B cell (primary cell): Measurements from ENCODE around the gene DLG1. TPM values are rescaled to one million over a fixed set of nuclear protein-coding genes. Genes with fewer than 3 reads are reported as not detected.

Experiments
- ATAC-seq: fragments of 200-7000 bp; cut with Tn5 transposase; one replicate; pipeline ENCODE4 v1.10.0; 2021; ENCODE audit warnings: low read depth, mild to moderate bottlenecking, moderate number of reproducible peaks, moderate library complexity
- CTCF ChIA-PET: fragments of 350-600 bp; sonication (Branson Sonifier 250); formaldehyde crosslinking; loops from one replicate; lab custom pipeline; 2021; ENCODE audit warnings: antibody characterized with exemption, inconsistent platforms; lab: Charles Lee
- POLR2A ChIA-PET: fragments of 350-600 bp; sonication (Branson Sonifier 250); formaldehyde crosslinking; loops from one replicate; lab custom pipeline; 2021; ENCODE audit warnings: antibody characterized with exemption; lab: Charles Lee
- DNase-seq: peaks from one replicate; pipeline ENCODE4 v3.0.0; 2013
- H2AFZ ChIP-seq: 2 replicates; pipeline ENCODE4 v1.6.1; 2012; ENCODE audit warnings: mild to moderate bottlenecking, low read depth, low read length; ENCODE audit not compliant: insufficient read depth, poor library complexity, severe bottlenecking
- H3K27ac ChIP-seq, 2 donors: 1 replicate in 1 of 2; 2 replicates in 1 of 2; pipeline ENCODE4 v1.5.1; 2012 to 2013; ENCODE audit warnings: low read length in 2 of 2, mild to moderate bottlenecking in 2 of 2, moderate library complexity in 1 of 2
- H3K27me3 ChIP-seq, 4 experiments: fragments of 200-600 bp in 1 of 4; sonication (generic) in 1 of 4; replicated peaks in 1 of 4; 1 replicate in 2 of 4; 2 replicates in 2 of 4; pipeline versions ENCODE4 v1.6.1 to v1.7.0; 2013 to 2016; ENCODE audit warnings: low read length in 3 of 4, mild to moderate bottlenecking in 2 of 4, mixed read lengths in 1 of 4, moderate library complexity in 1 of 4; ENCODE audit not compliant: insufficient read depth in 4 of 4, control insufficient read depth in 3 of 4; ENCODE audit errors: control extremely low read depth in 1 of 4
- H3K36me3 ChIP-seq, 2 experiments: replicated peaks in 1 of 2; 1 replicate in 1 of 2; 2 replicates in 1 of 2; pipeline versions ENCODE4 v1.6.1 to v1.7.1; 2013; ENCODE audit warnings: low read length in 1 of 2; ENCODE audit not compliant: insufficient read depth in 2 of 2, control insufficient read depth in 1 of 2; ENCODE audit errors: control extremely low read depth in 1 of 2, extremely low read depth in 1 of 2
- H3K4me1 ChIP-seq, 2 donors: fragments of 200-600 bp in 1 of 2; sonication (generic) in 1 of 2; 1 replicate in 1 of 2; 2 replicates in 1 of 2; pipeline versions ENCODE4 v1.5.1 to v1.6.1; 2013 to 2017; ENCODE audit warnings: low read length in 2 of 2; ENCODE audit not compliant: control insufficient read depth in 2 of 2, insufficient read depth in 2 of 2
- H3K4me2 ChIP-seq: replicated peaks from 2 replicates; pipeline ENCODE3; 2012; ENCODE audit warnings: mild to moderate bottlenecking, low read depth, low read length; ENCODE audit not compliant: poor library complexity, severe bottlenecking
- H3K4me3 ChIP-seq, 5 experiments: fragments of 200-600 bp in 1 of 5; sonication (generic) in 1 of 5; 1 replicate in 3 of 5; 2 replicates in 2 of 5; pipeline versions ENCODE4 v1.5.1 to v1.7.0; 2011 to 2016; ENCODE audit warnings: low read length in 4 of 5, mild to moderate bottlenecking in 4 of 5, low read depth in 2 of 5, control low read depth in 1 of 5, moderate library complexity in 1 of 5; ENCODE audit not compliant: insufficient read depth in 1 of 5; ENCODE audit errors: control extremely low read depth in 1 of 5, extremely low read depth in 1 of 5
- H3K79me2 ChIP-seq: fragments of 200-600 bp; sonication (generic); one replicate; pipeline ENCODE4 v1.6.0; 2016; ENCODE audit warnings: low read length; ENCODE audit not compliant: control insufficient read depth, insufficient read depth
- H3K9ac ChIP-seq: fragments of 200-600 bp; sonication (generic); 2 replicates; pipeline ENCODE4 v1.6.1; 2017; ENCODE audit warnings: mild to moderate bottlenecking, low read length, moderate library complexity
- H3K9me3 ChIP-seq, 3 donors: one replicate each; pipeline versions ENCODE4 v1.6.1 to v1.7.1; 2013; ENCODE audit warnings: low read length in 2 of 3; ENCODE audit not compliant: control insufficient read depth in 2 of 3, insufficient read depth in 1 of 3; ENCODE audit errors: control extremely low read depth in 1 of 3
- H4K20me1 ChIP-seq: 2 replicates; pipeline ENCODE4 v1.6.0; 2012; ENCODE audit warnings: mild to moderate bottlenecking, low read length; ENCODE audit not compliant: insufficient read depth, control insufficient read depth, poor library complexity, severe bottlenecking
- H3K27ac Mint-ChIP-seq: one replicate; pipeline ENCODE4 v1.8.0; 2021; ENCODE audit warnings: mixed read lengths
- H3K27me3 Mint-ChIP-seq: one replicate; pipeline ENCODE4 v1.8.0; 2021; ENCODE audit warnings: mixed read lengths
- H3K4me1 Mint-ChIP-seq: one replicate; pipeline ENCODE4 v1.8.0; 2021; ENCODE audit warnings: mixed read lengths
- H3K4me3 Mint-ChIP-seq: one replicate; pipeline ENCODE4 v1.8.0; 2021; ENCODE audit warnings: mixed read lengths
- H3K9me3 Mint-ChIP-seq: one replicate; pipeline ENCODE4 v1.8.0; 2022; ENCODE audit warnings: mixed read lengths; ENCODE audit not compliant: insufficient read depth
- CTCF ChIP-seq: fragments of 200-600 bp; IDR thresholded peaks from one replicate; pipeline ENCODE4 v1.8.0; 2022; ENCODE audit warnings: antibody characterized with exemption, mild to moderate bottlenecking
- EZH2 ChIP-seq: IDR thresholded peaks from 2 replicates; pipeline ENCODE4 v1.6.1; 2012; ENCODE audit warnings: borderline replicate concordance, low read depth, mild to moderate bottlenecking, moderate library complexity, low read length; ENCODE audit not compliant: insufficient read depth, poor library complexity, severe bottlenecking
- WGBS: methylation state at CpG from one replicate; pipeline ENCODE4 v1.1.5; 2013; ENCODE audit warnings: missing lambda C conversion rate; ENCODE audit not compliant: insufficient coverage; 5-methylcytosine and 5-hydroxymethylcytosine counted together
- intact Hi-C: fragments of 100-400 bp; cut with micrococcal nuclease; formaldehyde crosslinking; loops from one replicate; pipeline ENCODE4 v1.10.0; 2022
- polyA plus RNA-seq: library from polyadenylated mRNA; depleted of rRNA; stranded (reverse); fragments of >200 nt; gene quantifications from 2 replicates; pipeline ENCODE4 v1.2.3, GENCODE V29; 2012
- total RNA-seq, 2 donors: library from RNA; stranded (reverse); fragments of 120-200 nt in 1 of 2; gene quantifications; 1 replicate in 1 of 2; 2 replicates in 1 of 2; pipeline versions ENCODE4 v1.2.3 to v1.2.4, GENCODE V29; 2013 to 2022

Gene DLG1
- total and polyA plus RNA-seq, 2 donors (not counting 1 experiment from before 2014, with no cell fraction given) = 23.4 to 114 TPM

- no peak for ATAC-seq
- intact Hi-C loops = no loop called here
- H3K79me2 ChIP-seq = peaks cover 88% of the 10 kb centered on the region
- H3K4me2 ChIP-seq = no peak overlapping the region
- Mint-ChIP-seq H3K9me3 (no peaks in the 10 kb centered on the region), H3K4me3 (no peak overlapping the region), H3K27me3 (no peaks in the 10 kb centered on the region), H3K27ac (no peak overlapping the region), H3K4me1 (peaks cover 23% of the 10 kb centered on the region)
- no peak overlapping the region for H3K27ac ChIP-seq
- H3K27me3 ChIP-seq = no peaks in the 10 kb centered on the region
- no peaks in the 10 kb centered on the region for H3K4me1 ChIP-seq
- ChIA-PET CTCF (no interaction called here), POLR2A (no interaction called here)
- peaks cover 0 to 2% of the 10 kb centered on the region in 2 experiments for H3K36me3 ChIP-seq
- no peak for TF ChIP-seq CTCF
- TF ChIP-seq EZH2 = no peak
- H3K9me3 ChIP-seq = no peaks in the 10 kb centered on the region
- no peak overlapping the region for H3K4me3 ChIP-seq
- no peak for DNase-seq
- peaks cover 36% of the 10 kb centered on the region for H4K20me1 ChIP-seq
- WGBS = no CpG with 5 or more reads among the region's 4 CpGs
- H2AFZ ChIP-seq = no peak overlapping the region
- H3K9ac ChIP-seq = no peak overlapping the region
Measured at GRCh38 chr3:197270558-197271317, 27.7 kb downstream of the DLG1 start.

- intact Hi-C loops = no loop called here
- Mint-ChIP-seq H3K27me3 (no peaks in the 10 kb centered on the region), H3K9me3 (no peaks in the 10 kb centered on the region), H3K4me1 (peaks cover 15% of the 10 kb centered on the region), H3K27ac (no peak overlapping the region), H3K4me3 (no peak overlapping the region)
- Histone ChIP-seq H3K9ac (no peak overlapping the region), H3K36me3 (peaks cover 0 to 2% of the 10 kb centered on the region in 2 experiments), H2AFZ (no peak overlapping the region), H3K79me2 (peaks cover 77% of the 10 kb centered on the region), H3K27ac (no peak overlapping the region), H3K9me3 (no peaks in the 10 kb centered on the region), H3K4me2 (no peak overlapping the region), H4K20me1 (peaks cover 34% of the 10 kb centered on the region), H3K4me3 (no peak overlapping the region), H3K27me3 (no peaks in the 10 kb centered on the region), H3K4me1 (no peaks in the 10 kb centered on the region)
- 100% methylated on average over 1 of the region's 3 CpGs for WGBS
- DNase-seq (no peak), ATAC-seq (no peak)
- ChIA-PET POLR2A (interaction anchor here (0.6 kb wide), 1 partner anchor 271 kb away, joined by 3 read pairs; no protein-coding TSS in a partner anchor), CTCF (interaction anchor here (2.7 kb wide), 1 partner anchor 12 kb away, joined by 17 read pairs; no protein-coding TSS in a partner anchor)
- TF ChIP-seq CTCF (no peak), EZH2 (no peak)
Measured at GRCh38 chr3:197269024-197269423, 29.4 kb downstream of the DLG1 start.
